Peyer's patch (tissue), 4 donors: ENCODE results near the gene PAX7. TPM values are rescaled to one million over a fixed set of nuclear protein-coding genes. Genes with fewer than 3 reads are reported as not detected.

Experiments
- DNase-seq, 3 donors: peaks; one replicate each; pipeline ENCODE4 v3.0.0-alpha.2; 2017 to 2019
- H3K27ac ChIP-seq, 4 donors: fragments of 200-600 bp; sonication (generic); one replicate each; pipeline ENCODE4 v1.5.1; 2016 to 2019
- H3K27me3 ChIP-seq, 2 donors: fragments of 200-600 bp; sonication (generic); one replicate each; pipeline ENCODE4 v1.5.1; 2019
- H3K36me3 ChIP-seq, 3 donors: fragments of 200-600 bp; sonication (generic); one replicate each; pipeline ENCODE4 v1.5.1; 2016 to 2019
- H3K4me1 ChIP-seq, 4 donors: fragments of 200-600 bp; sonication (generic); one replicate each; pipeline ENCODE4 v1.5.1; 2016 to 2019
- H3K4me3 ChIP-seq, 4 donors: fragments of 200-600 bp; sonication (generic); 1 replicate in 3 of 4; 2 replicates in 1 of 4; pipeline ENCODE4 v1.5.1; 2016 to 2019; ENCODE audit warnings: mild to moderate bottlenecking in 1 of 4
- H3K9me3 ChIP-seq, 4 donors: fragments of 200-600 bp; sonication (generic); one replicate each; pipeline ENCODE4 v1.5.1; 2016 to 2019; ENCODE audit warnings: mild to moderate bottlenecking in 1 of 4
- POLR2A ChIP-seq, 2 donors: fragments of 450-650 bp; IDR thresholded peaks; one replicate each; pipeline ENCODE4 v1.5.1; 2017; ENCODE audit warnings: antibody characterized with exemption in 2 of 2, mild to moderate bottlenecking in 2 of 2, moderate library complexity in 2 of 2
- total RNA-seq, 4 donors: library from RNA; depleted of rRNA; stranded (reverse); fragments of >200 nt; gene quantifications; one replicate each; pipeline ENCODE4 v1.1.0, GENCODE V29; 2016
- TF ChIP-seq, protein P1 (sequence below), 6 experiments: fragments of 450-650 bp in 4 of 6; fragments of 200-600 bp in 2 of 6; sonication (generic) in 1 of 6; IDR thresholded peaks; one replicate each; pipeline ENCODE4 v1.5.1; 2017 to 2019; ENCODE audit warnings: antibody characterized with exemption in 6 of 6, mild to moderate bottlenecking in 3 of 6, moderate library complexity in 1 of 6

PAX7 gene
- total RNA-seq, 4 donors from 2014 or later = not detected

GRCh38 chr1:18734001-18734400 is 103.4 kb downstream of the PAX7 start:
- H3K36me3 ChIP-seq = no peaks in the 10 kb centered on the region
- no peak for TF ChIP-seq POLR2A (IDR thresholded peaks at IDR 0.05)
- TF ChIP-seq, protein P1, sequence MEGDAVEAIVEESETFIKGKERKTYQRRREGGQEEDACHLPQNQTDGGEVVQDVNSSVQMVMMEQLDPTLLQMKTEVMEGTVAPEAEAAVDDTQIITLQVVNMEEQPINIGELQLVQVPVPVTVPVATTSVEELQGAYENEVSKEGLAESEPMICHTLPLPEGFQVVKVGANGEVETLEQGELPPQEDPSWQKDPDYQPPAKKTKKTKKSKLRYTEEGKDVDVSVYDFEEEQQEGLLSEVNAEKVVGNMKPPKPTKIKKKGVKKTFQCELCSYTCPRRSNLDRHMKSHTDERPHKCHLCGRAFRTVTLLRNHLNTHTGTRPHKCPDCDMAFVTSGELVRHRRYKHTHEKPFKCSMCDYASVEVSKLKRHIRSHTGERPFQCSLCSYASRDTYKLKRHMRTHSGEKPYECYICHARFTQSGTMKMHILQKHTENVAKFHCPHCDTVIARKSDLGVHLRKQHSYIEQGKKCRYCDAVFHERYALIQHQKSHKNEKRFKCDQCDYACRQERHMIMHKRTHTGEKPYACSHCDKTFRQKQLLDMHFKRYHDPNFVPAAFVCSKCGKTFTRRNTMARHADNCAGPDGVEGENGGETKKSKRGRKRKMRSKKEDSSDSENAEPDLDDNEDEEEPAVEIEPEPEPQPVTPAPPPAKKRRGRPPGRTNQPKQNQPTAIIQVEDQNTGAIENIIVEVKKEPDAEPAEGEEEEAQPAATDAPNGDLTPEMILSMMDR (IDR thresholded peaks at IDR 0.05) = no peak
- H3K9me3 ChIP-seq = no peaks in the 10 kb centered on the region
- no peak for DNase-seq
- no peak overlapping the region for H3K27ac ChIP-seq
- no peak overlapping the region for H3K4me3 ChIP-seq
- no peaks in the 10 kb centered on the region for H3K4me1 ChIP-seq
- H3K27me3 ChIP-seq = no peaks in the 10 kb centered on the region

DNA sequence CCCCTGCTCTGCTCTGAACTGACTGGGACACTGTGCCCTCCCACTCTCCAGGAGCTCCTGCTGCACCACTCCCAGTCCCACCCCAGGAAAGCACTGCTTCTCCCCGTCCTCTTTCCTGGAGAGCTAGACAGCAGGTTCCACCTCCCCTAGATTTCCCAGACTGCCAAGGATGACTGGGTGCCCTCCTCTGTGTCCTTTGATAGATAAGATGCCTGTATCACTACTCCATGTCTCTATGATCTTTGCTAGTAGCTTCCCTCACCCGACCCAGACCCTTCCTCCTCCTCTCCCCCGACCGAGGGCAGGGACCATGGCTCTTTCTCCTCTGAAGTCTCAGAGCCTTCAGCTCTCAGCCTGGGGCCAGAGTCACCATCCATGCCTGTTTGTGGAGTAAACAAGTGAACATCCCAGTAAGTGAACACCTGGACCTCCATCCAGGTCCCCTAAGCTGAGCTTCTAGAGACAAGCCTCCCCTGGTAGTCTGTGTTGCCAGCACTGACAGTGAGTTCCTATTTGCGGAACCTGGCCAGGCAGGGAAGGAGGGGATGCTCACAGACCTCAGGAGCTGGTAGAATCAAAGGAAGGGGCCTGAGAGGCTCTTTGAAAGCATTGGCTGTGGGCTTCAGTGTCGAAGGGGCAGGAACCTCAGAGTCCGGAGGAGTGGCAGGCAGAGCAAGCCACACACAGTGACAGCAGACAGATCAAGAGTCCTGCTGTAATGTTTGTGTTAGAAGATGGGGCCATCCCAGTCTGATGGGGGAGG is 104.0 kb downstream of the PAX7 start:
- Histone ChIP-seq H3K4me1 (no peaks in the 10 kb centered on the region), H3K27ac (no peak overlapping the region), H3K4me3 (no peak overlapping the region), H3K36me3 (no peaks in the 10 kb centered on the region), H3K27me3 (no peaks in the 10 kb centered on the region), H3K9me3 (no peaks in the 10 kb centered on the region)
- TF ChIP-seq POLR2A (IDR thresholded peaks at IDR 0.05) = no peak
- TF ChIP-seq, protein P1 (IDR thresholded peaks at IDR 0.05) = no peak
- DNase-seq = no peak

- H3K27ac ChIP-seq = no peak overlapping the region
- H3K9me3 ChIP-seq = no peaks in the 10 kb centered on the region
- H3K36me3 ChIP-seq = no peaks in the 10 kb centered on the region
- no peaks in the 10 kb centered on the region for H3K27me3 ChIP-seq
- TF ChIP-seq, protein P1 (IDR thresholded peaks at IDR 0.05) = no peak
- TF ChIP-seq POLR2A (IDR thresholded peaks at IDR 0.05) = no peak
- no peaks in the 10 kb centered on the region for H3K4me1 ChIP-seq
- no peak overlapping the region for H3K4me3 ChIP-seq
- DNase-seq = no peak
These were observed 104.8 kb downstream of the PAX7 start for GRCh38 chr1:18735224-18735997.

DNA sequence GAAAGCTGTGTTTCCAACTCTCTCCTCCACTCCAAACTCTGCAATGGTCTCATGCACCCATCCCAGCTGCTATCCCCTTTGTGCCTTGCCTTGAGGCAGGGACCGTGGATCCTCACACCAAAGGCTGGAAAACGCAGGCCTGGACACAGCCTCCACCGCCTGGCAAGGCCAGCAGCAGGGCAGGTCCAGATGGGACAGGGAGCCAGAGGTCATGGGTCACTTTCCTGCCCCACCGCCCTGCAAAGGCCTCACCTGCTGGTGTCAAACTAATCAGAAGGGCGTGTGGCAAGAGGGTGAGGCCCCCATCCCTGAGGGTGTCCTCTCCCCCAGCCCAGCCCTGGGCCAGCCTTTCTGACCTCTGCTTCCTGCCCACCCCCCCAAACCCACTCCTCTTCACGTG is 106.3 kb downstream of the PAX7 start:
- Histone ChIP-seq H3K4me1 (no peaks in the 10 kb centered on the region), H3K9me3 (no peaks in the 10 kb centered on the region), H3K4me3 (no peak overlapping the region), H3K27me3 (no peaks in the 10 kb centered on the region), H3K27ac (no peak overlapping the region), H3K36me3 (no peaks in the 10 kb centered on the region)
- DNase-seq = no peak
- TF ChIP-seq, protein P1 (IDR thresholded peaks at IDR 0.05) = no peak
- no peak for TF ChIP-seq POLR2A (IDR thresholded peaks at IDR 0.05)

- no peak for DNase-seq
- no peak overlapping the region for H3K27ac ChIP-seq
- no peaks in the 10 kb centered on the region for H3K27me3 ChIP-seq
- TF ChIP-seq, protein P1 (IDR thresholded peaks at IDR 0.05) = no peak
- TF ChIP-seq POLR2A (IDR thresholded peaks at IDR 0.05) = no peak
- H3K4me3 ChIP-seq = no peak overlapping the region
- no peaks in the 10 kb centered on the region for H3K36me3 ChIP-seq
- no peaks in the 10 kb centered on the region for H3K4me1 ChIP-seq
- no peaks in the 10 kb centered on the region for H3K9me3 ChIP-seq
These were observed 107.5 kb downstream of the PAX7 start for GRCh38 chr1:18738126-18738525.
